Breast epithelium (tissue), 3 donors: ENCODE measurements around the gene SARM1.

ENCODE experiments used
- POLR2A ChIP-seq: fragments of 450-650 bp; IDR thresholded peaks from one replicate; pipeline ENCODE4 v1.6.1; 2016; ENCODE audit warnings: antibody characterized with exemption, mild to moderate bottlenecking, moderate library complexity
- POLR2AphosphoS5 ChIP-seq, 3 donors: sonication (generic); formaldehyde crosslinking; IDR thresholded peaks; one replicate each; pipeline ENCODE4 v1.6.1; 2017; ENCODE audit warnings: antibody characterized with exemption in 3 of 3
- TF ChIP-seq, protein P1 (sequence below), 3 donors: fragments of 450-650 bp; IDR thresholded peaks; one replicate each; pipeline ENCODE4 v1.5.1; 2016 to 2017; ENCODE audit warnings: antibody characterized with exemption in 3 of 3, mild to moderate bottlenecking in 3 of 3, moderate library complexity in 3 of 3

DNA sequence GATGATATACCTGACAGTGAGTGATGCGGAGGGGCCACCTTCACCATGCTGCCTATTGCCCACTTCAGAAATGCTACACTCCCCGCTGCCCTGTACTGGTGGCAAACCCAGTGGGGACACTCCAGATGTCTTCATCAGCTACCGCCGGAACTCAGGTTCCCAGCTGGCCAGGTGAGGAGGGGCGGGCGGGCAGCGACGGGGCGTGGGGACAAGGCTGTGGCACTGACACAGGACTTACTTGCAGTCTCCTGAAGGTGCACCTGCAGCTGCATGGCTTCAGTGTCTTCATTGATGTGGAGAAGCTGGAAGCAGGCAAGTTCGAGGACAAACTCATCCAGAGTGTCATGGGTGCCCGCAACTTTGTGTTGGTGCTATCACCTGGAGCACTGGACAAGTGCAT lies 16.6 kb downstream of the SARM1 start:
- no peak for TF ChIP-seq POLR2A
- TF ChIP-seq, protein P1, sequence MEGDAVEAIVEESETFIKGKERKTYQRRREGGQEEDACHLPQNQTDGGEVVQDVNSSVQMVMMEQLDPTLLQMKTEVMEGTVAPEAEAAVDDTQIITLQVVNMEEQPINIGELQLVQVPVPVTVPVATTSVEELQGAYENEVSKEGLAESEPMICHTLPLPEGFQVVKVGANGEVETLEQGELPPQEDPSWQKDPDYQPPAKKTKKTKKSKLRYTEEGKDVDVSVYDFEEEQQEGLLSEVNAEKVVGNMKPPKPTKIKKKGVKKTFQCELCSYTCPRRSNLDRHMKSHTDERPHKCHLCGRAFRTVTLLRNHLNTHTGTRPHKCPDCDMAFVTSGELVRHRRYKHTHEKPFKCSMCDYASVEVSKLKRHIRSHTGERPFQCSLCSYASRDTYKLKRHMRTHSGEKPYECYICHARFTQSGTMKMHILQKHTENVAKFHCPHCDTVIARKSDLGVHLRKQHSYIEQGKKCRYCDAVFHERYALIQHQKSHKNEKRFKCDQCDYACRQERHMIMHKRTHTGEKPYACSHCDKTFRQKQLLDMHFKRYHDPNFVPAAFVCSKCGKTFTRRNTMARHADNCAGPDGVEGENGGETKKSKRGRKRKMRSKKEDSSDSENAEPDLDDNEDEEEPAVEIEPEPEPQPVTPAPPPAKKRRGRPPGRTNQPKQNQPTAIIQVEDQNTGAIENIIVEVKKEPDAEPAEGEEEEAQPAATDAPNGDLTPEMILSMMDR (IDR thresholded peaks at IDR 0.05) = no peak
- no peak for TF ChIP-seq POLR2AphosphoS5 (IDR thresholded peaks at IDR 0.05)
